Activated gamma-delta T cell treated with anti-CD3 and anti-CD28 coated beads, Interleukin-2, amount 50 U/mL, for 16 hours (primary cell): Measurements from ENCODE around the gene GABRB3.

Experiments
- DNase-seq: peaks from one replicate; pipeline ENCODE4 v3.0.0-alpha.2; 2020; ENCODE audit warnings: low read depth

The GABRB3 gene

GRCh38 chr15:26630857-26631256 is 142.0 kb downstream of the GABRB3 start:
- no peak for DNase-seq

GRCh38 chr15:26628879-26629529 is 143.9 kb downstream of the GABRB3 start:
- DNase-seq, result no peak

GRCh38 chr15:26628071-26628470 is 144.8 kb downstream of the GABRB3 start:
- DNase-seq, result no peak

DNA sequence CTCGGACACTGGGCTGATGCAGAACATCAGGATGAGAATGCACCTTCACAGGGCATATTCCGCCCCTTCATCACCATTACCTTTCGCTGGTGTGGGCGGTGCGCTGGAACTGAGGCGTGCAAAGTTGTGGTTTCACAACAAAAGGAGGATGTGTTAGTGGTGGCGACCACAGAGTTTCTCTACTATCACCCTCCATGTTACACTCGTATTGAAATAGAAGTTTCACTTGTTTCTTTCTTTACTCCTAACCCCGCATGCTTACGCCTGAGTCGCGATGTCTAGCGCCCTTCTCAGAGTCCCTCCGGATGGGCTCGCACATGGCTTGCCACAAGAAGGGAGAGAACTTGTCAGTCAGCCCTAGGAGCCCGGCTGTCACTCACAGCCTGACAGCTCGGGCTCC is 148.7 kb downstream of the GABRB3 start:
- no peak for DNase-seq

DNA sequence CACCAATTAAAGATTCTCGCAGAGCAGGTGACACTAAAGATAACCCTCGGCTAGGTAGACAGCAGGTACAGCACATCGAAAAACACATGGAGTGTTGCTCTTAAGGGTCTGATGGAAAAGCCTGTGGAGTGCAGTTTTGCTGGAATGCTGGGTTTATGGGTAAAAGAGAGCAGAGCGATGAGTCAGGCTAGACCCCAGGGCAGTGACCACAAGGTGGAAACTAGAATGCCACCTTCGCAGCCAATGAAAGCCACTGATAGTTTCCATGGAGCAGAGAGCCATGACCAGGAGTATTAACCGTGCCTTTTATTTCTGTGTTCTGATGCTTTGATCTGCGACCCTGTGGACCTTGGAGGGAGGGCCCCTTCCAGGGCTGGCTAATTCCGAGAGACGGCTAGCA is 149.8 kb downstream of the GABRB3 start:
- no peak for DNase-seq

DNA sequence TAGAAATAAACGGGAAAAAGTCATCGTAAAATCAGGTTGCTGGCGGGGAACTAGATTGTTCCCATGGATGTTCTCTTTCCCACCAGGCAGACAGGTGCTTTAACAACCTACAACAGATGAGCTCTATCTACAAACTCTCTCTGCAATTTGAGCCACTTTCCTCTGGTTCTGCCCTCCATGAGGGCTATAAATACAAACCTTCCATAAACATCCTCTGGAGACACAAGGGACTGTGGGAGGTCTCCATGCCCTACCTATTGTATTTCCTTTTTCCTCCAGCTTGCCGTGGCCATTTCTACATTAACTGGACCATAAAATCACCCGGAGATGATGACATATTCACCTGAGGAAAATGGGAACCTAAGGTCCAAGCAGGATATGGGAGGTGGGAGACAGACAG is 151.1 kb downstream of the GABRB3 start:
- no peak for DNase-seq

DNA sequence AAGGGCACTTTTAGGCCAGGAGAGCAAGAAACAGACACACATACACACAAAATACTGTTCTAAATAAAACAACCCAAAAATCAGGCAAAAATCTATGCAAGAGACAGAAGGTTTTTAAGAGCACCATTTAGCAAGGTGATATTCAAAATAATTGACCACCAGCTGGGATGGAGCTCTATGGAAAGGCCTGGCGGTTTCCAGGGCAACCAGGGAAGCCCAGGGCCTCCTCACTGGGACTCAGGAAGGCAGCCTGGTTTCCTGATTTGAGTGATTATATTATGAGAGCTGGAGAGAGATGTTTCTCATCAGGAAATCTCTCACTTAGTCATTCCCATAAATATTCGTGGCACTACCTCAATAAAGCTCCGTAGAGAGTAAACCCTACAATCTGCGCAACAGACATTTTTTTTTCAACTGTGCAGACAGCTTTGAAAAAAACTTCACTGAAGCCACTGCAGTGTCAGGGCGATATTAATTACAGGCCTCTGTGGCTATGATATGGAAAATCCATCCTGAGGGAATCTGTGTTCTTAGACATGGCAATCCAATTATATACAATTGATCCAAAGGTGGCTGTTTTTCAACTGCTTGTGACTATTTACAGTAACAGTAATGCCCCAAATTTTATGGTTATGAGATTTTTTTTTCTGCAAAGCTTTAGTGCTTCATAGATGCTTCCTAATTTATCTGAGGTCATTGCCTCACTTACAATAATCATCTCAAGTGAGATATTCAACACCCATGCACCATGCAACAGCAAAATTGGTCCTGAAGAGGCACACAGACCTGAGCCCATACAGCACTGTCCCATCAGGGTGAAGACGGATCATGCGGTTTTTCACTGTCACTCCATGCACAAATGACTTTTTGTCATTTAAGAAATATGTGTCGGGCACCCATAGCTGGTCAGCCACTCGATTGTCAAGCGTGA is 152.1 kb downstream of the GABRB3 start:
- DNase-seq, result no peak

- DNase-seq, result no peak
These were observed 157.0 kb downstream of the GABRB3 start for GRCh38 chr15:26615927-26616302.

- DNase-seq, result no peak
These were observed 157.5 kb downstream of the GABRB3 start for GRCh38 chr15:26615188-26615926.

GRCh38 chr15:26614734-26615133 is 158.1 kb downstream of the GABRB3 start:
- DNase-seq, result no peak

- DNase-seq, result no peak
These were observed 174.2 kb downstream of the GABRB3 start for GRCh38 chr15:26598704-26599103.

DNA sequence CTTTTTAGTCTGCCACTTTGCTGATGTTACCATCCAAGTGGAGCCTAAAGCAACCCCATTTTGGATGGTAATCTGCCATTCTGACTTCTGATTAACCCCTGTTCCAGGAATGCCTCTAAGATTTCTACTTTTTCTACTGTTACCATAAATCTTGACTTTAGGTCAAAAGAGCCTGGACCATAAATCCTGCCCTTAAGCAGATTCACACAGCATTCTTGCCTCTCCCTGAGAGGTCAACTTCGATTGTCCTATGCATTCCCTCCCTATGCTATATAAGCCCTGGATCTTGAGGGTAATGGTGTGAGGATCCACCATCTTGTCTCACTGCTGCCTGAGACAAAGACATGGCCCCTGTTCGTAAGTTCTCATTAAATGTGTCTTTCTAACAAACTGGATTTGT is 177.3 kb downstream of the GABRB3 start:
- DNase-seq, result no peak

GRCh38 chr15:26590676-26591075 is 182.2 kb downstream of the GABRB3 start:
- DNase-seq, result no peak

DNA sequence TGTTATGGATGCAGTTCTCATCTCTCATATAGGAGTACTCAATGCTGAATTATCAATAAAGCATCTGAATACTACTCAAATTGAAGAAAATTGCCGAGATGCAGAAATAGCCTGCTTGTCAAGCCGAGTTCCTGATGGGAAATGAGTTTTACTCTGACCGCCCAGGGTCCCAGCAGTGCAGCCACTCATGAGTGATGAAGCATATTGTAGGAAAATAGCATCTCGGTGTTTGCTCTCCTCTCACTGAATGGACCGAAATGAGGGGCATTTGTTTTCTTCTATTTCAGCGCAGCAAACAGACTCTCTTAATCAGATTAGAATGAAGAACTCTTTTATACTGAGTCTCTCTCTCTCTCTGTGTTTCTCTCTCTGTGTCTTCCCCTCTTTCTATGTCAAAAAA is 190.0 kb downstream of the GABRB3 start:
- no peak for DNase-seq

DNA sequence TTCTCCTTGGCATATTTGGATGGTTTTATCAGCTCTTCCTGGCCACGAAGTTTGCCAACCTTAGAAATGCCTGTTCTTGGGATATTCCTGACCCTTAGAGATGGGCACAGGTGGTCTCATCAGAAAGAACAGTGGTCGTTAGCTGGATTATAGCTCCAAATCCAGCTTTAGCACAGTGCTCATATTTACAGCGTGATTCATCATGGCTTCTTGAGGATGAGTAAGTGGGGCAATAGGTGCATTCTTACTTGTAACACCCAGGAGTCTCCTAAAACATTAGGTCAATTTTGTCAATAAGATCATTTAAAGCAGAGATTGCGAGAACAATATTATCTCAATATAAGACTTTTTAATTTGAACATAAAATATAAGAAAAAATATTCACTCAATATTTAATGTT is 191.9 kb downstream of the GABRB3 start:
- DNase-seq, result no peak

- DNase-seq, result no peak
These were observed 200.1 kb downstream of the GABRB3 start for GRCh38 chr15:26572602-26573350.

- no peak for DNase-seq
These were observed 201.5 kb downstream of the GABRB3 start for GRCh38 chr15:26571346-26571745.

DNA sequence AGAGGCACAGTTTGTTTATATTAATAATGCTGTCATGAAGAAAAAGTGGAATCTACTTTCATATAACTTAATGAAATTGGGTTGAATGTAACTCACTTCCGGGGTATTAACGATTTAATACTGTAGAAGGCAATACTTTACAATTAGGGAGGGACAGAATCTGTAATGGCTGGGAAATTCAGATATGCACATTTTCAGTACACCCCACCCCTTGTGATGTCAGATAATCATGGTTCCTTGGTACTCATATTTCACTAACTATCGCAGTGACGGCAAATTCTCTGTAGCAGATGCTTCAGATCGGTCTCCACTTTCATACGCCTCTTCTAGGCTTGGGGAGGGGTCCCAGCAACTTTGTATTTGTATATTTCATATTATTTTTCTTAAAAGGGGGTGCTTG is 207.3 kb downstream of the GABRB3 start:
- DNase-seq, result no peak

GRCh38 chr15:26564361-26564760 is 208.5 kb downstream of the GABRB3 start:
- no peak for DNase-seq

- no peak for DNase-seq
These were observed 210.5 kb downstream of the GABRB3 start for GRCh38 chr15:26562336-26562735.

GRCh38 chr15:26561896-26562295 is 211.0 kb downstream of the GABRB3 start:
- DNase-seq, result no peak

DNA sequence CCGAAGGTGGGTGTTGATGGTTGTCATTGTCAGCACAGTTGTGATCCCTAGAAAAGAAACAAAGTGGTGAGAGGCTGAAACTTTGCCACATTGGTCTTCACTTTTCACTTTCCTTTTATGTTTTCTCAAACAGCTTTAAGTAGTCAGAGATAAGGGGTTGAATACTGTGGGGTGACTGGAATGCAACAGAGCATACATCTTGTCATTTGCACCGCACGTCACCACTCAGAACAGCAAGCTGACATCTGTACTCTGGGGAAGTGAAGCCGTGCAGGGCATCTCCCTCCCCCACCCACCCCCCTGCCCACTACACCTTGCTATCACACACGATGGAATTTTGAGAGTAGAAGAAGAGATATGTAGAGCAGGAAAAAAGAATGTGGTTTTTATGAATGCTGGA is 211.7 kb downstream of the GABRB3 start:
- no peak for DNase-seq
